SK-N-SH (cell line): ENCODE results near the gene SEC14L1. TPM values are rescaled to one million over a fixed set of nuclear protein-coding genes. Genes with fewer than 3 reads are reported as not detected.

ENCODE experiments used
- CTCF ChIA-PET: fragments of 300-600, 350-600 bp; formaldehyde crosslinking; extraction: SDS; loops from one replicate; lab custom pipeline; 2021; lab: Yijun Ruan, JAX
- POLR2A ChIA-PET: fragments of 350-600 bp; sonication (Branson Sonifier 250); formaldehyde crosslinking; extraction: SDS; loops from one replicate; lab custom pipeline; 2020; ENCODE audit warnings: antibody characterized with exemption, inconsistent platforms; lab: Yijun Ruan, JAX
- DNase-seq: peaks from one replicate; pipeline ENCODE4 v3.0.0; 2012
- H2AFZ ChIP-seq: fragments of 200-600 bp; sonication (generic); 2 replicates; pipeline ENCODE4 v1.8.1; 2016; ENCODE audit warnings: antibody characterized with exemption, mild to moderate bottlenecking, low read depth
- H3F3A ChIP-seq: fragments of 200-600 bp; sonication (generic); replicated peaks from 2 replicates; pipeline ENCODE3; 2016; ENCODE audit warnings: antibody characterized with exemption, mild to moderate bottlenecking; ENCODE audit not compliant: insufficient read depth
- H3K27ac ChIP-seq, 2 experiments: fragments of 200-500 bp in 1 of 2; fragments of 200-600 bp in 1 of 2; sonication (Bioruptor generic) in 1 of 2; sonication (generic), shearing (Covaris generic) in 1 of 2; 2 replicates each; pipeline versions ENCODE4 v1.5.1 to v1.6.1; 2014 to 2016; ENCODE audit warnings: low read depth in 2 of 2, inconsistent platforms in 1 of 2, low read length in 1 of 2, mild to moderate bottlenecking in 1 of 2, mixed read lengths in 1 of 2
- H3K27me3 ChIP-seq: fragments of 200-600 bp; sonication (generic), shearing (Covaris generic); 2 replicates; pipeline ENCODE4 v1.6.1; 2016; ENCODE audit warnings: mixed run types; ENCODE audit not compliant: insufficient read depth
- H3K36me3 ChIP-seq, 2 experiments: fragments of 200-500 bp in 1 of 2; fragments of 200-600 bp in 1 of 2; sonication (Bioruptor generic) in 1 of 2; sonication (generic) in 1 of 2; replicated peaks in 1 of 2; 2 replicates each; pipeline versions ENCODE3 to v1.5.1; 2014 to 2016; ENCODE audit warnings: low read length in 1 of 2, mild to moderate bottlenecking in 1 of 2; ENCODE audit not compliant: insufficient read depth in 2 of 2, control insufficient read depth in 1 of 2
- H3K4me1 ChIP-seq, 2 experiments: fragments of 200-500 bp in 1 of 2; fragments of 200-600 bp in 1 of 2; sonication (Bioruptor generic) in 1 of 2; sonication (generic), shearing (Covaris generic) in 1 of 2; 2 replicates each; pipeline versions ENCODE4 v1.5.1 to v1.6.1; 2014 to 2016; ENCODE audit warnings: low read depth in 1 of 2, low read length in 1 of 2, mixed run types in 1 of 2; ENCODE audit not compliant: insufficient read depth in 2 of 2, control insufficient read depth in 1 of 2
- H3K4me2 ChIP-seq: fragments of 200-600 bp; sonication (generic), shearing (Covaris generic); 2 replicates; pipeline ENCODE4 v1.6.1; 2017; ENCODE audit warnings: mixed run types
- H3K4me3 ChIP-seq, 2 experiments: fragments of 200-500 bp in 1 of 2; fragments of 200-600 bp in 1 of 2; sonication (Bioruptor generic) in 1 of 2; sonication (generic), shearing (Covaris generic) in 1 of 2; 2 replicates each; pipeline versions ENCODE4 v1.5.1 to v1.8.1; 2014 to 2016; ENCODE audit warnings: low read depth in 2 of 2, inconsistent platforms in 1 of 2, low read length in 1 of 2, mild to moderate bottlenecking in 1 of 2, mixed read lengths in 1 of 2, moderate library complexity in 1 of 2
- H3K79me2 ChIP-seq: fragments of 200-600 bp; sonication (generic); 2 replicates; pipeline ENCODE4 v1.8.1; 2017; ENCODE audit warnings: mild to moderate bottlenecking; ENCODE audit not compliant: insufficient read depth
- H3K9ac ChIP-seq: fragments of 200-600 bp; sonication (generic); 2 replicates; pipeline ENCODE4 v1.6.1; 2017; ENCODE audit warnings: mixed run types
- H3K9me2 ChIP-seq: fragments of 200-600 bp; sonication (generic); 2 replicates; pipeline ENCODE4 v1.6.1; 2017; ENCODE audit warnings: mixed run types
- H3K9me3 ChIP-seq: fragments of 200-600 bp; sonication (generic); 2 replicates; pipeline ENCODE4 v1.6.1; 2017; ENCODE audit warnings: mixed run types, mild to moderate bottlenecking, moderate library complexity
- H4K20me1 ChIP-seq: fragments of 200-600 bp; sonication (generic); 2 replicates; pipeline ENCODE4 v1.6.1; 2017; ENCODE audit warnings: mild to moderate bottlenecking, mixed run types; ENCODE audit not compliant: insufficient read depth
- ELF1 ChIP-seq: IDR thresholded peaks from 2 replicates; pipeline ENCODE4 v1.4.0; 2012
- EP300 ChIP-seq, 2 experiments: IDR thresholded peaks; 2 replicates each; pipeline versions ENCODE4 v1.4.0 to v1.6.1; 2012; ENCODE audit warnings: borderline replicate concordance in 1 of 2, low read depth in 1 of 2, low read length in 1 of 2
- FOSL2 ChIP-seq: IDR thresholded peaks from 2 replicates; pipeline ENCODE4 v1.4.0; 2012; ENCODE audit warnings: low read depth, mild to moderate bottlenecking, moderate library complexity, borderline replicate concordance
- FOXJ3 ChIP-seq: sonication (generic); formaldehyde crosslinking; IDR thresholded peaks from 2 replicates; pipeline ENCODE4 v1.5.1; 2020; ENCODE audit warnings: mild to moderate bottlenecking, missing genetic modification reagents
- GABPA ChIP-seq: IDR thresholded peaks from 2 replicates; pipeline ENCODE4 v1.4.0; 2012; ENCODE audit warnings: low read depth, mild to moderate bottlenecking
- GATA2 ChIP-seq: sonication (generic); formaldehyde crosslinking; IDR thresholded peaks from 2 replicates; pipeline ENCODE4 v1.5.0; 2020; ENCODE audit warnings: mild to moderate bottlenecking, missing genetic modification reagents
- MEF2A ChIP-seq: IDR thresholded peaks from 2 replicates; pipeline ENCODE4 v1.4.0; 2012; ENCODE audit warnings: low read depth, borderline replicate concordance
- NRF1 ChIP-seq: IDR thresholded peaks from 2 replicates; pipeline ENCODE4 v1.6.1; 2012; ENCODE audit warnings: low read depth, mild to moderate bottlenecking, low read length
- POLR2AphosphoS5 ChIP-seq: IDR thresholded peaks from 2 replicates; pipeline ENCODE4 v1.6.1; 2012; ENCODE audit warnings: low read depth, low read length
- RAD21 ChIP-seq: IDR thresholded peaks from 2 replicates; pipeline ENCODE4 v1.6.1; 2012; ENCODE audit warnings: mild to moderate bottlenecking, low read length
- RCOR1 ChIP-seq: fragments of 150-350 bp; IDR thresholded peaks from 2 replicates; pipeline ENCODE4 v1.6.1; 2017; ENCODE audit warnings: antibody characterized with exemption, low read length
- SIN3A ChIP-seq: IDR thresholded peaks from 2 replicates; pipeline ENCODE4 v1.6.1; 2012; ENCODE audit warnings: low read depth, mild to moderate bottlenecking, low read length, moderate library complexity, borderline replicate concordance
- SMC3 ChIP-seq: IDR thresholded peaks from 2 replicates; pipeline ENCODE4 v1.6.1; 2012; ENCODE audit warnings: low read depth, low read length, improper control_type of control experiment
- TAF1 ChIP-seq: IDR thresholded peaks from 2 replicates; pipeline ENCODE4 v1.6.1; 2012; ENCODE audit warnings: low read depth, mild to moderate bottlenecking, low read length, moderate library complexity, borderline replicate concordance
- YY1 ChIP-seq: IDR thresholded peaks from 2 replicates; pipeline ENCODE4 v1.4.0; 2012; ENCODE audit warnings: low read depth, mild to moderate bottlenecking
- WGBS: methylation state at CpG from one replicate; pipeline ENCODE4 v1.1.6; 2017; ENCODE audit warnings: low lambda C conversion rate; 5-methylcytosine and 5-hydroxymethylcytosine counted together
- polyA plus RNA-seq, 3 experiments: library from polyadenylated mRNA; depleted of rRNA; stranded (reverse); fragments of >200 nt; gene quantifications; 2 replicates each; pipeline ENCODE4 v1.2.3, GENCODE V29; 2012
- TF ChIP-seq, protein P1 (sequence below): fragments of 150-350 bp; IDR thresholded peaks from 2 replicates; pipeline ENCODE4 v1.6.1; 2016; ENCODE audit warnings: mild to moderate bottlenecking, low read depth, low read length
- TF ChIP-seq, protein P2 (sequence below): fragments of 150-350 bp; IDR thresholded peaks from 2 replicates; pipeline ENCODE4 v1.6.1; 2017; ENCODE audit warnings: antibody characterized with exemption, low read length, low read depth, borderline replicate concordance
- TF ChIP-seq, protein P3 (sequence below): IDR thresholded peaks from 2 replicates; pipeline ENCODE4 v1.4.0; 2012; ENCODE audit warnings: low read depth, borderline replicate concordance
- TF ChIP-seq, protein P4 (sequence below): IDR thresholded peaks from 2 replicates; pipeline ENCODE4 v1.6.1; 2012; ENCODE audit warnings: mild to moderate bottlenecking, low read depth, low read length, moderate library complexity

SEC14L1 gene
- polyA plus RNA-seq, 1 of the 3 experiments (the other 2 are of a cell fraction): 62.4 TPM

DNA sequence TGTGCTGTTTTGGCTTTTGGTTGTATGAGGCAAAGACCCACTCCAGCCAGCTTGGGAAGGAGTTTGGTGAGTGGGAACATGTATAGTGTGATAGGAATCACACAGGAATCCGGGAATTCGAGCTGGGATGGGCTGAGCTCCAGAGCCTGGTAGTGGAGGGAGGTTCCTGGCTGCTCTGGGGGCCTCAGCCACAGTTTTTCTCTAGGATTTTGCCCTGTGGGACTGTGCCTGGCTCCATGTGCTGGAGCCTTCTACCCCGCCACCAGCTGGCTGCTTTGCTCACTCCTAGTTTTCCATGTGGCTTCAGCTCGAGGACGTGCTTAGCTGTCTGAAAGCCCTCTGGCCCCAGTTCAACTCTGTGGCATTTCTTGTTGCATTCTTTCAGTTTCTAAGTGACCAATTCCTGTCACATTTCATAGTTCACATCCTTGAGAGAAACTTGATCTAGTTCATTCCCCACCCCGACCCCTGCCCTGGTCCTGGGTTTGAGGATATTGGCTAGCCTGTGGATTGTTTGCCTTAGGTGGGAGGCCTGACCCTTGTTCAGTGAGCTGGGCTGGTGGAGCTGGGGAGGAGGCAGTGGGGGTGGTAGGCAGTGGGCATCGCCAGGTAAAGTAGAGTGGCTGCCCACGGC, 5.0 kb downstream of the SEC14L1 start (continued):
- TF ChIP-seq, protein P1, sequence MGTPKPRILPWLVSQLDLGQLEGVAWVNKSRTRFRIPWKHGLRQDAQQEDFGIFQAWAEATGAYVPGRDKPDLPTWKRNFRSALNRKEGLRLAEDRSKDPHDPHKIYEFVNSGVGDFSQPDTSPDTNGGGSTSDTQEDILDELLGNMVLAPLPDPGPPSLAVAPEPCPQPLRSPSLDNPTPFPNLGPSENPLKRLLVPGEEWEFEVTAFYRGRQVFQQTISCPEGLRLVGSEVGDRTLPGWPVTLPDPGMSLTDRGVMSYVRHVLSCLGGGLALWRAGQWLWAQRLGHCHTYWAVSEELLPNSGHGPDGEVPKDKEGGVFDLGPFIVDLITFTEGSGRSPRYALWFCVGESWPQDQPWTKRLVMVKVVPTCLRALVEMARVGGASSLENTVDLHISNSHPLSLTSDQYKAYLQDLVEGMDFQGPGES: no peak
- no peak for TF ChIP-seq NRF1
- no peak for TF ChIP-seq FOXJ3 (CRISPR knock-in tag)
- TF ChIP-seq RAD21: no peak
- TF ChIP-seq EP300 (IDR thresholded peaks at IDR 0.05; ENCODE audit: borderline replicate concordance in 1 of 2, low read depth in 1 of 2, low read length in 1 of 2): no peak
- TF ChIP-seq SIN3A: peak; percentile 97
- no peak for TF ChIP-seq FOSL2
- no peak for TF ChIP-seq GABPA
- TF ChIP-seq, protein P2, sequence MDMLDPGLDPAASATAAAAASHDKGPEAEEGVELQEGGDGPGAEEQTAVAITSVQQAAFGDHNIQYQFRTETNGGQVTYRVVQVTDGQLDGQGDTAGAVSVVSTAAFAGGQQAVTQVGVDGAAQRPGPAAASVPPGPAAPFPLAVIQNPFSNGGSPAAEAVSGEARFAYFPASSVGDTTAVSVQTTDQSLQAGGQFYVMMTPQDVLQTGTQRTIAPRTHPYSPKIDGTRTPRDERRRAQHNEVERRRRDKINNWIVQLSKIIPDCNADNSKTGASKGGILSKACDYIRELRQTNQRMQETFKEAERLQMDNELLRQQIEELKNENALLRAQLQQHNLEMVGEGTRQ: no peak
- no peak for TF ChIP-seq GATA2 (CRISPR knock-in tag)

DNA sequence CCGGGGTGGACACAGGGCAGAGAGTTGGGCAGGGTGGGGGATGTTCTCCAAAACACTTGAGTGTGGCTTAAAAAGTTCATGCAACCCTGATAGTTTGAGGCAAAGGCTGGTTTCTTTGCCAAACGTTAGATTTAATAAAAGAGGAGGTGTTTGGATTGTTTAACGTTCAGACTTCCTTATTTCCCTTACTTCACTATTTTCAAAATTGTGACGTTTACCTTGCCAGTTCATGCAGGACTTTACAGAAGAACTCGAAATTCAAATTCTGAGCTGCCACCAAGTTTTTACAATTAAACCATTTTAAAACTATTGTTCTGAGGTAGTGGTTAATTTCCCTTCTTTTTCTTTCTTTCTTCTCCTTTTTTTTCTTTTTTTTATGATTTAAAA, 5.5 kb downstream of the SEC14L1 start:
- DNase-seq: no peak
- Histone ChIP-seq H3K27ac (peak overlapping the region; percentile 46 to 59; a peak in 2 of 4 replicates), H3K27me3 (no peaks in the 10 kb centered on the region), H3K79me2 (peaks cover 100% of the 10 kb centered on the region), H3K9ac (peak overlapping the region; percentile 9; the same call in 1 of the 2 replicates), H3K9me2 (no peaks in the 10 kb centered on the region), H3K4me1 (peaks cover 17 to 24% of the 10 kb centered on the region in 2 experiments), H4K20me1 (peaks cover 47% of the 10 kb centered on the region), H3K9me3 (no peaks in the 10 kb centered on the region), H3K4me3 (no peak overlapping the region), H3K4me2 (peak overlapping the region; percentile 63), H3K36me3 (peaks cover 63 to 69% of the 10 kb centered on the region in 2 experiments)
- WGBS: 83% methylated on average over 5 of the region's 5 CpGs
- CTCF ChIA-PET: interaction anchor here (1.3 to 2.3 kb wide), 3 partner anchors 9 to 101 kb away, joined by 4 to 7 read pairs (median 5); no protein-coding TSS in a partner anchor
- TF ChIP-seq RCOR1: no peak
- no peak for TF ChIP-seq GATA2 (CRISPR knock-in tag)
- TF ChIP-seq TAF1: no peak
- no peak for TF ChIP-seq GABPA
- TF ChIP-seq NRF1: no peak
- TF ChIP-seq, protein P3, sequence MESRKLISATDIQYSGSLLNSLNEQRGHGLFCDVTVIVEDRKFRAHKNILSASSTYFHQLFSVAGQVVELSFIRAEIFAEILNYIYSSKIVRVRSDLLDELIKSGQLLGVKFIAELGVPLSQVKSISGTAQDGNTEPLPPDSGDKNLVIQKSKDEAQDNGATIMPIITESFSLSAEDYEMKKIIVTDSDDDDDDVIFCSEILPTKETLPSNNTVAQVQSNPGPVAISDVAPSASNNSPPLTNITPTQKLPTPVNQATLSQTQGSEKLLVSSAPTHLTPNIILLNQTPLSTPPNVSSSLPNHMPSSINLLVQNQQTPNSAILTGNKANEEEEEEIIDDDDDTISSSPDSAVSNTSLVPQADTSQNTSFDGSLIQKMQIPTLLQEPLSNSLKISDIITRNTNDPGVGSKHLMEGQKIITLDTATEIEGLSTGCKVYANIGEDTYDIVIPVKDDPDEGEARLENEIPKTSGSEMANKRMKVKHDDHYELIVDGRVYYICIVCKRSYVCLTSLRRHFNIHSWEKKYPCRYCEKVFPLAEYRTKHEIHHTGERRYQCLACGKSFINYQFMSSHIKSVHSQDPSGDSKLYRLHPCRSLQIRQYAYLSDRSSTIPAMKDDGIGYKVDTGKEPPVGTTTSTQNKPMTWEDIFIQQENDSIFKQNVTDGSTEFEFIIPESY: no peak
- TF ChIP-seq SMC3: no peak
- TF ChIP-seq YY1: no peak
- TF ChIP-seq, protein P1: no peak
- TF ChIP-seq POLR2AphosphoS5: no peak
- TF ChIP-seq RAD21: no peak
- TF ChIP-seq, protein P4, sequence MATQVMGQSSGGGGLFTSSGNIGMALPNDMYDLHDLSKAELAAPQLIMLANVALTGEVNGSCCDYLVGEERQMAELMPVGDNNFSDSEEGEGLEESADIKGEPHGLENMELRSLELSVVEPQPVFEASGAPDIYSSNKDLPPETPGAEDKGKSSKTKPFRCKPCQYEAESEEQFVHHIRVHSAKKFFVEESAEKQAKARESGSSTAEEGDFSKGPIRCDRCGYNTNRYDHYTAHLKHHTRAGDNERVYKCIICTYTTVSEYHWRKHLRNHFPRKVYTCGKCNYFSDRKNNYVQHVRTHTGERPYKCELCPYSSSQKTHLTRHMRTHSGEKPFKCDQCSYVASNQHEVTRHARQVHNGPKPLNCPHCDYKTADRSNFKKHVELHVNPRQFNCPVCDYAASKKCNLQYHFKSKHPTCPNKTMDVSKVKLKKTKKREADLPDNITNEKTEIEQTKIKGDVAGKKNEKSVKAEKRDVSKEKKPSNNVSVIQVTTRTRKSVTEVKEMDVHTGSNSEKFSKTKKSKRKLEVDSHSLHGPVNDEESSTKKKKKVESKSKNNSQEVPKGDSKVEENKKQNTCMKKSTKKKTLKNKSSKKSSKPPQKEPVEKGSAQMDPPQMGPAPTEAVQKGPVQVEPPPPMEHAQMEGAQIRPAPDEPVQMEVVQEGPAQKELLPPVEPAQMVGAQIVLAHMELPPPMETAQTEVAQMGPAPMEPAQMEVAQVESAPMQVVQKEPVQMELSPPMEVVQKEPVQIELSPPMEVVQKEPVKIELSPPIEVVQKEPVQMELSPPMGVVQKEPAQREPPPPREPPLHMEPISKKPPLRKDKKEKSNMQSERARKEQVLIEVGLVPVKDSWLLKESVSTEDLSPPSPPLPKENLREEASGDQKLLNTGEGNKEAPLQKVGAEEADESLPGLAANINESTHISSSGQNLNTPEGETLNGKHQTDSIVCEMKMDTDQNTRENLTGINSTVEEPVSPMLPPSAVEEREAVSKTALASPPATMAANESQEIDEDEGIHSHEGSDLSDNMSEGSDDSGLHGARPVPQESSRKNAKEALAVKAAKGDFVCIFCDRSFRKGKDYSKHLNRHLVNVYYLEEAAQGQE: no peak
- TF ChIP-seq ELF1: no peak
- no peak for TF ChIP-seq MEF2A
- TF ChIP-seq, all 33 proteins: peak for 0
- H2AFZ ChIP-seq: no peak overlapping the region
- H3F3A ChIP-seq: peaks cover 21% of the 10 kb centered on the region
- POLR2A ChIA-PET: no interaction called here
